ENCODE measurements around the gene SAMD8.
"Not testable (repeated sequence)": the region's sequence is repeated elsewhere in the genome, so short reads cannot be mapped to it uniquely, and the experiment has no call there.

- not testable (repeated sequence) for TF ChIP-seq CTCF (IDR thresholded peaks at IDR 0.05; ENCODE audit: insufficient read depth, low read length); REST (IDR thresholded peaks at IDR 0.05; ENCODE audit: insufficient replicate concordance, low read depth); GABPA (IDR thresholded peaks at IDR 0.05; ENCODE audit: low read depth)
Observed at GRCh38 chr10:75203046-75203620, 91.7 kb downstream of the SAMD8 start.
